ENCODE data around the gene OR52B6. TPM values are rescaled to one million over a fixed set of nuclear protein-coding genes. Genes with fewer than 3 reads are reported as not detected.

OR52B6 gene
- total and polyA plus RNA-seq, 2 of the 13 experiments (the other 11 are each of a cell fraction or from before 2014, with no cell fraction given): not detected

GRCh38 chr11:5553343-5553742, 27.3 kb upstream of the OR52B6 start:
- no peaks in the 10 kb centered on the region for H4K20me1 ChIP-seq (ENCODE audit: insufficient read depth, low read length)
- ATAC-seq (no peak), DNase-seq (ENCODE audit: low spot score) (no peak), FAIRE-seq (no peak)
- ChIA-PET POLR2A (no interaction called here), CTCF (ENCODE audit: low intra/inter-chr PET ratio, low total read pairs) (no interaction called here)
- TF ChIP-seq HHEX (CRISPR knock-in tag; IDR thresholded peaks at IDR 0.05): no peak
- TF ChIP-seq ZNF784 (CRISPR knock-in tag; IDR thresholded peaks at IDR 0.05; ENCODE audit: borderline replicate concordance): no peak
- TF ChIP-seq, protein P1, sequence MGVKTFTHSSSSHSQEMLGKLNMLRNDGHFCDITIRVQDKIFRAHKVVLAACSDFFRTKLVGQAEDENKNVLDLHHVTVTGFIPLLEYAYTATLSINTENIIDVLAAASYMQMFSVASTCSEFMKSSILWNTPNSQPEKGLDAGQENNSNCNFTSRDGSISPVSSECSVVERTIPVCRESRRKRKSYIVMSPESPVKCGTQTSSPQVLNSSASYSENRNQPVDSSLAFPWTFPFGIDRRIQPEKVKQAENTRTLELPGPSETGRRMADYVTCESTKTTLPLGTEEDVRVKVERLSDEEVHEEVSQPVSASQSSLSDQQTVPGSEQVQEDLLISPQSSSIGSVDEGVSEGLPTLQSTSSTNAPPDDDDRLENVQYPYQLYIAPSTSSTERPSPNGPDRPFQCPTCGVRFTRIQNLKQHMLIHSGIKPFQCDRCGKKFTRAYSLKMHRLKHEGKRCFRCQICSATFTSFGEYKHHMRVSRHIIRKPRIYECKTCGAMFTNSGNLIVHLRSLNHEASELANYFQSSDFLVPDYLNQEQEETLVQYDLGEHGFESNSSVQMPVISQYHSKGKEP (CRISPR knock-in tag; IDR thresholded peaks at IDR 0.05): no peak
- no peak for TF ChIP-seq ZNF792 (CRISPR knock-in tag; IDR thresholded peaks at IDR 0.05)
- TF ChIP-seq NCOA1 (CRISPR knock-in tag; IDR thresholded peaks at IDR 0.05): no peak
- TF ChIP-seq PHB2 (IDR thresholded peaks at IDR 0.05; ENCODE audit: partially characterized antibody): no peak
- TF ChIP-seq GABPB1 (CRISPR knock-in tag; IDR thresholded peaks at IDR 0.05): no peak
- TF ChIP-seq CHCHD3 (CRISPR knock-in tag; IDR thresholded peaks at IDR 0.05): no peak
- no peak for TF ChIP-seq ATAD3A (CRISPR knock-in tag; IDR thresholded peaks at IDR 0.05)
- no peak for TF ChIP-seq ZSCAN22 (CRISPR knock-in tag; IDR thresholded peaks at IDR 0.05)
- no peak for TF ChIP-seq NFKB2 (CRISPR knock-in tag; IDR thresholded peaks at IDR 0.05; ENCODE audit: borderline replicate concordance)
- H3K27ac ChIP-seq (ENCODE audit: extremely low read length, insufficient read depth, low read length): no peak overlapping the region
- no peaks in the 10 kb centered on the region for H3K79me2 ChIP-seq (ENCODE audit: insufficient read depth, low read length)
- in situ Hi-C loops (cut with HindIII; ENCODE audit: extremely low pct_ligation_motif_present, low pct_unique_long_range_greater_than_20kb): no loop called here
- H3K27me3 ChIP-seq (ENCODE audit: control insufficient read depth in 1 of 2, insufficient read depth in 2 of 2, low read length in 2 of 2): no peaks in the 10 kb centered on the region
- BruUV-seq (replicated peaks): no TSS peak
- H3K9me3 ChIP-seq (ENCODE audit: low read length): no peaks in the 10 kb centered on the region
- intact Hi-C loops (cut with micrococcal nuclease; ENCODE audit: unreplicated experiment): no loop called here
- no peaks in the 10 kb centered on the region for H3K4me1 ChIP-seq (ENCODE audit: insufficient read depth, low read length)
- no peak overlapping the region for H3K4me3 ChIP-seq (replicated peaks in 1 of 3; ENCODE audit: insufficient read depth in 1 of 3, low read depth in 2 of 3, low read length in 3 of 3)
- H2AFZ ChIP-seq (ENCODE audit: low read length): no peak overlapping the region
- H3K9ac ChIP-seq (ENCODE audit: insufficient read depth, low read depth, low read length): no peak overlapping the region
- no peak overlapping the region for H3K4me2 ChIP-seq (ENCODE audit: low read depth, low read length)
- H3K36me3 ChIP-seq (replicated peaks in 1 of 2; ENCODE audit: control insufficient read depth in 1 of 2, insufficient read depth in 2 of 2, low read length in 2 of 2): no peaks in the 10 kb centered on the region
